Ramos (cell line): ENCODE data around the gene TBKBP1.

ENCODE experiments used
- in situ Hi-C: fragments of 300-500 bp; cut with MboI; formaldehyde crosslinking; loops from one replicate; pipeline ENCODE4 v1.14.3; 2022; ENCODE audit warnings: low sequenced_read_pairs; ENCODE audit not compliant: unreplicated experiment

The TBKBP1 gene

GRCh38 chr17:47712330-47713023 lies 18.5 kb downstream of the TBKBP1 start:
- in situ Hi-C loops: no loop called here

GRCh38 chr17:47713980-47714700 lies 20.2 kb downstream of the TBKBP1 start:
- in situ Hi-C loops: no loop called here

GRCh38 chr17:47714773-47715396 lies 20.9 kb downstream of the TBKBP1 start:
- in situ Hi-C loops: no loop called here

GRCh38 chr17:47715669-47716325 lies 21.8 kb downstream of the TBKBP1 start:
- in situ Hi-C loops: no loop called here

GRCh38 chr17:47716375-47716774 lies 22.4 kb downstream of the TBKBP1 start:
- in situ Hi-C loops: no loop called here

- in situ Hi-C loops: no loop called here
These were observed 23.3 kb downstream of the TBKBP1 start for GRCh38 chr17:47717261-47717697.

GRCh38 chr17:47717979-47718621 lies 24.1 kb downstream of the TBKBP1 start:
- in situ Hi-C loops: no loop called here

GRCh38 chr17:47718634-47719405 lies 24.9 kb downstream of the TBKBP1 start:
- in situ Hi-C loops: no loop called here

- in situ Hi-C loops: no loop called here
These were observed 25.6 kb downstream of the TBKBP1 start for GRCh38 chr17:47719411-47720152.

GRCh38 chr17:47720196-47720595 lies 26.2 kb downstream of the TBKBP1 start:
- in situ Hi-C loops: no loop called here

- in situ Hi-C loops: no loop called here
These were observed 27.0 kb downstream of the TBKBP1 start for GRCh38 chr17:47720754-47721533.

- in situ Hi-C loops: no loop called here
These were observed 27.8 kb downstream of the TBKBP1 start for GRCh38 chr17:47721725-47722124.

- in situ Hi-C loops: no loop called here
These were observed 30.7 kb downstream of the TBKBP1 start for GRCh38 chr17:47724705-47725104.

- in situ Hi-C loops: no loop called here
These were observed 31.6 kb downstream of the TBKBP1 start for GRCh38 chr17:47725446-47726111.

GRCh38 chr17:47726796-47727703 lies 33.1 kb downstream of the TBKBP1 start:
- in situ Hi-C loops: no loop called here

GRCh38 chr17:47727704-47728036 lies 33.7 kb downstream of the TBKBP1 start:
- in situ Hi-C loops: no loop called here
